SK-N-DZ (cell line): ENCODE measurements around the gene CCDC116.
"Not testable (repeated sequence)": the region's sequence is repeated elsewhere in the genome, so short reads cannot be mapped to it uniquely, and the experiment has no call there.

Experiments
- DNase-seq: peaks from one replicate; pipeline ENCODE4 v3.0.0-alpha.2; 2015; ENCODE audit warnings: low spot score

The CCDC116 gene

GRCh38 chr22:21629255-21630149 is 3.1 kb upstream of the CCDC116 start, which contains the start of gene YDJC:
YDJC (minus strand) TSS chr22:21630022; CDS start chr22:21630014, 8 bp downstream.
- DNase-seq, result peak; percentile 94

GRCh38 chr22:21631025-21631424 is 1.5 kb upstream of the CCDC116 start:
- DNase-seq, result no peak

- no peak for DNase-seq
Observed at GRCh38 chr22:21632931-21633330, 371 bp downstream of the CCDC116 start.

DNA sequence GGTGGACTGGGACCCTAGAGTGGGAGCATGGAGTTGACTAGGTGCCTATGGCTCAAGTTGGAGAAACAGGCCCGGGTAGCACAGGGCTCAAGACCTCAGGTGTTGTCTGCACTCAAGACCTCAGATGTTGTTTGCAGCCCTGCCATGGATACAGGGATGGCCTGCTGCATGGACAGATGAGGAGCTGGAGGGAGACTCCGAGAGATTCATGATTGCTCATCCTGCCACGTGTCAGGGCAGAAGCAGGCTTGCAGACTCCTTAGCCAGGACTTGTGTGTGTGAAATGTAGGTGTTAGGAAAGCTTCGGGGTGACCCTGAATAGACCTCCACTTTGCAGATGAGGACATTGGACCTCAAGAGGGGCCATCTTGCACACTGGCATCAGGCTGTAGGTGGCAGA is 921 bp downstream of the CCDC116 start:
- DNase-seq, result no peak

DNA sequence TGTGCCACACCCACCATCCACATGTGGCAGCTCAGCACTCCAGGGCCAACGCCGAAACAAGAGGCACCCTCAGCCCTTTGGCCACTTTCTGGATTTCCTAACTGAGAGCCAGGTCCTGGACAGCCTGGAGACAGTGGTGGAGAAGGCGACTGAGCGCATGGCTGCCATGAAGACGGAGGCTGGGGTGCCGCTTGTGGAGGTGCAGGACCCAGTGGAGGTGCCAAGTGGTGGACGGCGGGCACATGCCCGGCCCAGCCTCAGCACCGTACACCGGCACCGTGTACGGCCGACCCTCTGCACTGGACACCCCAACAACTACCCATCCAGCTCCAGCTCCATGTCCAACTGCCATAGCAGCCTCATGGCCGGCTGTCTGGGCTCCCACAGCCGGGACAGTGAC is 1.5 kb downstream of the CCDC116 start:
- no peak for DNase-seq

- DNase-seq, result no peak
Observed at GRCh38 chr22:21634844-21635243, 2.3 kb downstream of the CCDC116 start.

GRCh38 chr22:21635771-21636510 is 3.4 kb downstream of the CCDC116 start:
- DNase-seq, result no peak

DNA sequence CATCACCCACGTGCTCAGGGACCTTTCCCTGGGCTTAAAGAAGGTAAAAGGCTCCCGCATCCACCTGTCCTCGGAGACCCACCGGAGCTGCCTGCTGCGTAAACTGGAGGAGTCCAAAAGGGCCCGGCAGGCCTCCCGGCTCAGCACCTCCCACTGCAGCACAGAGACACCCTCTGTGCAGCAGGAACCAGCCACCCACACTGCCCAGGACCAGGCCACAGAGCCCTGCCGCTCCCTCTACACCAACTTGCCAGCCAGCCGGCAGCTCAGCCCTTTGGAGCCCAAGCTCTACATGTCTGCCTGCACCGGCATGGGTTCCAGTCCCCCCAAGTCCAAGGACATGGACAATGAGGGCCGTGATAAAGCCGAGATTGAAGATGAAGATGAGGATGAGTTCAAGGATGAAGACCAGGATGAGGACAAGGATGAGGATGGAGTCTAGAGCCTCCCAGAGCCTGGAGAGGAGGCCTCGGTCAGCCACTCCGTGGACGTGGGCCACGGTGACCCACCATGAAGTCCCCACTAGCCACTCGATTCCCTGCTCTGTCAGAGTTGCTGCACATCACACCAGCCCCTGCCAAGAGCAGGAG is 4.2 kb downstream of the CCDC116 start:
- no peak for DNase-seq

- not testable (repeated sequence) for DNase-seq
Observed at GRCh38 chr22:21637450-21637849, 4.9 kb downstream of the CCDC116 start.

DNA sequence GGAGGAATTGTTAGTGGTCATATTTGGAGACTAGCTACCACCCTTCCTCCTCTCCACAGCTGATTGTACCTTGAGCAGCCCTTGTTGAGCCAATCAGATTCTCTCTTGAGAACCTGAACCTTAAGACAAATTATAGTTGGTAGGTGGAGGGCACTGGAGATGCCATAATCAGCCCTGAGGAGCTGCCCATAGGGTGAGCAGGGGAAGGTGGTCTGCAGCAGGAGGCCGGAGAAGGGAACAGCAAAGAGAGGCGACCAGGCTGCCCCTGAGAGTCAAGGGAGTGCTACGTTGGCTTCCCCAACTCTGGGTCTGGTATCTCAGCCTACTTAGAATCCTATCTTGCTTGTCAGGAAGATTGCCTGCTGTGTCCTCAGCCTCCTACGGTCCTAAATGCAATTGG is 6.8 kb downstream of the CCDC116 start:
- DNase-seq, result no peak

- DNase-seq, result no peak
Observed at GRCh38 chr22:21640810-21641209, 8.2 kb downstream of the CCDC116 start.

GRCh38 chr22:21641417-21641788 is 8.8 kb downstream of the CCDC116 start:
- peak; percentile 74 for DNase-seq

DNA sequence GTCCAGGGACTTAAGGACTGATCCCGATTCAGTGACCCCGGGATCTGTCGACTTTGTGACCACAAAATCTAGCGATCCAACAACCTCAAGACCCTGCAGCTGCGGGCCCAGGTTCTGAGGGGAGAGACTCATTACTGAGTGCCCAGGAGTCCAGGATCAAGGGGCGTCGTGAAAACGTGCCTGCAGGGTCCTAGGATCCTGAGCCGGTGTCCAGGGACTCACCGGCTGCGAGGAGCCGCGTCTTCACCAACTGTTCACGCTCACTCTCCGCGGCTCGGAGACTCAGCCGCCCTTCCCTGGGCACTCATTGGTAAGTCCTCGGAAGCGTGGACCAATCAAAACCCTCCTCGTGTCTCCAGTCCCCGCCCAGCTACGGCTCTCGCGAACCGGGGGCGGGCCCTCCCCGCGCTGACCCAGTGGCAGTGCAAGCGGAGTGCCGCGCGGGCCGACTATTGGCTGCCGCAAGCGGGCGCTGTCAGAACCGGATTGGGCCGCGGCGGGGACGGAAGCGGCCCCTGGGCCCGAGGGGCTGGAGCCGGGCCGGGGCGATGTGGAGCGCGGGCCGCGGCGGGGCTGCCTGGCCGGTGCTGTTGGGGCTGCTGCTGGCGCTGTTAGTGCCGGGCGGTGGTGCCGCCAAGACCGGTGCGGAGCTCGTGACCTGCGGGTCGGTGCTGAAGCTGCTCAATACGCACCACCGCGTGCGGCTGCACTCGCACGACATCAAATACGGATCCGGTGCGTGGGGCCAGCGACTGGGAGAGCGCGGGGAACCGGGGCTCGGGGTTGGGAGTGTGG is 9.4 kb downstream of the CCDC116 start, which contains the start of gene SDF2L1:
SDF2L1 (plus strand) TSS at position 514 of the 795 bp plus-strand sequence; CDS start at position 549, 35 bp downstream.
- DNase-seq, result peak; percentile 98

GRCh38 chr22:21642584-21643448 is 10.3 kb downstream of the CCDC116 start:
- DNase-seq, result peak; percentile 74

- no peak for DNase-seq
Observed at GRCh38 chr22:21643533-21644357, 11.2 kb downstream of the CCDC116 start.

DNA sequence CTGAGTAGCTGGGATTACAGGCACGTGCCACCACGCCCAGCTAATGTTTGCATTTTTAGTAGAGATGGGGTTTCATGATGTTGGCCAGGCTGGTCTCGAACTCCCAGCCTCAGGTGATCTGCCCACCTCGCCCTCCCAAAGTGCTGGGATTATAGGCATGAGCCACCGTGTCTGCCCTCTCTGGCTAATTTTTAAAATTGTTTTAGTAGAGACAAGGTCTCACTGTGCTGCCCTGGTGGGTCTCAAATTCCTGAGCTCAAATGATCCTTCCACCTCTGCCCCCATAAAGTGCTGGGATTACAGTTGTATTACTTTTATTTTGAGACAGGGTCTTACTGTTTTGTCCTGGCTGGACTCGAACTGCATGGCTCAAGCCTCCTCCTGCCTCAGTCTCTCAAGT is 13.0 kb downstream of the CCDC116 start:
- not testable (repeated sequence) for DNase-seq

DNA sequence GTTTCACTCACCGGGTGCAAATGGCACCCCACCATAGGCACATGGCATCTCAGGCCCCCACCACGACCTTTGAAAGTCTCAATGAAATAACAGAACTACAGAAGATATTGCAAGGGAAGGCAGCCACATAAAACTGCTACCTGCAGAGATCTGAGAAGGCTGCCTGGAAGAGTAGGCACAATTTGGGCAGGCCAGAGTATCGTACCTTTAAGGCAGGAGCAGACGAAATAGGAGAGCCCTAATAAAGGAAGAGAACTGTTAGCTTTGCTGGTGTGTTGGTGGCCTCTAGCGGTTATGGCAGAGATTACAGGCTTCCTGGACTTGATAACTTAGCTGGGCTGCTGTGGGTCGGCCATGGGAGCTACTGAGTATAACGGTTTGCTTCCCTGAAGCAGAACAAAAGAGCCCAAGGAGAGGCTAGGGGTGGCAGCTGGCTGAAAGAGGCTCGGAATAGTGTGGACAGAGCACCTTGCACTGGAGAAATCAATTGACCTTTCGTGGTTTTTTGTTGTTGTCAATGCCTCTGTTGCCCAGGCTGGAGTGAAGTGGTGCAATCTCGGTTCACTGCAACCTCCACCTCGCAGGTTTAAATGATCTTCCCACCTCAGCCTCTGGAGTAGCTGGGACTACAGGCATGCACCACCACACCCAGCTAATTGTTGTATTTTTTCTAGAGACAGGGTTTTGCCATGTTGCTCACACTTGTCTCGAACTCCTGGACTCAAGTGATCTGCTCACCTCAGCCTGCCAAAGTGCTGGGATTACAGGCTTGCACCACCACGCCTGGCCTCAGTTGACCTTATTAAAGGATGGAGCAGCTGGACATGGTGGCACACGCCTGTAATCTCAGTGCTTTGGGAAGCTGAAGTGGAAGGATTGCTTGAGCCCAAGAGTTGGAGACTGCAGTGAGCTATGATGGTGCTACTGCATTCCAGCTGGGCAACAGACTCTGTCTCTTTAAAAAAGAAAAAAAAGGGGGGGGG is 14.3 kb downstream of the CCDC116 start:
- DNase-seq, result peak; percentile 83

GRCh38 chr22:21650280-21650679 is 17.7 kb downstream of the CCDC116 start:
- DNase-seq, result no peak
